Spleen (tissue), 11 donors: Measurements from ENCODE around the gene BTN1A1. TPM values are rescaled to one million over a fixed set of nuclear protein-coding genes. Genes with fewer than 3 reads are reported as not detected.

ENCODE experiments used
- DNase-seq: peaks from one replicate; pipeline ENCODE4 v3.0.0-alpha.2; 2020
- H3K27ac ChIP-seq, 8 donors: fragments of 200-600 bp; sonication (generic) in 7 of 8; 1 replicate in 4 of 8; 2 replicates in 4 of 8; pipeline versions ENCODE4 v1.5.0 to v1.8.0; 2016 to 2021; ENCODE audit warnings: inconsistent platforms in 4 of 8, mild to moderate bottlenecking in 4 of 8, moderate library complexity in 1 of 8
- H3K27me3 ChIP-seq, 7 donors: fragments of 200-600 bp; sonication (generic) in 6 of 7; replicated peaks in 1 of 7; 1 replicate in 4 of 7; 2 replicates in 3 of 7; pipeline versions ENCODE4 v1.5.0 to v1.8.0; 2016 to 2021; ENCODE audit warnings: inconsistent platforms in 3 of 7, mild to moderate bottlenecking in 1 of 7
- H3K36me3 ChIP-seq, 6 donors: fragments of 200-600 bp; sonication (generic) in 5 of 6; 1 replicate in 4 of 6; 2 replicates in 2 of 6; pipeline versions ENCODE4 v1.5.0 to v1.8.0; 2016 to 2021; ENCODE audit warnings: inconsistent platforms in 2 of 6
- H3K4me1 ChIP-seq, 6 donors: fragments of 200-600 bp; sonication (generic) in 5 of 6; 1 replicate in 3 of 6; 2 replicates in 3 of 6; pipeline versions ENCODE4 v1.5.0 to v1.8.0; 2016 to 2021; ENCODE audit warnings: inconsistent platforms in 3 of 6
- H3K4me3 ChIP-seq, 8 donors: fragments of 200-600 bp; sonication (generic) in 7 of 8; 1 replicate in 4 of 8; 2 replicates in 4 of 8; pipeline versions ENCODE4 v1.5.0 to v1.8.0; 2016 to 2021; ENCODE audit warnings: inconsistent platforms in 4 of 8, mild to moderate bottlenecking in 4 of 8, moderate library complexity in 2 of 8
- H3K9me3 ChIP-seq, 8 donors: fragments of 200-600 bp; sonication (generic) in 7 of 8; 1 replicate in 4 of 8; 2 replicates in 4 of 8; pipeline versions ENCODE4 v1.5.0 to v1.8.0; 2016 to 2021; ENCODE audit warnings: inconsistent platforms in 4 of 8
- POLR2A ChIP-seq, 3 donors: fragments of 450-650 bp; IDR thresholded peaks; one replicate each; pipeline ENCODE4 v1.5.1; 2017; ENCODE audit warnings: antibody characterized with exemption in 3 of 3, mild to moderate bottlenecking in 1 of 3
- POLR2AphosphoS5 ChIP-seq, 3 donors: sonication (generic); formaldehyde crosslinking; IDR thresholded peaks; one replicate each; pipeline ENCODE4 v1.5.1; 2017; ENCODE audit warnings: antibody characterized with exemption in 3 of 3
- WGBS, 5 donors: extraction: QIAGEN DNeasy Blood & Tissue Kit in 3 of 5; methylation state at CpG; one replicate each; pipeline versions ENCODE4 v1.1.5 to v1.1.7; 2013 to 2018; 5-methylcytosine and 5-hydroxymethylcytosine counted together
- intact Hi-C: fragments of 100-400 bp; cut with DNase I; formaldehyde crosslinking; loops from one replicate; pipeline ENCODE4 v1.15.0; 2023; ENCODE audit warnings: low total_unique reads
- polyA plus RNA-seq, 3 donors: library from polyadenylated mRNA; stranded (reverse); fragments of 200-250 nt; gene quantifications; one replicate each; pipeline ENCODE4 v1.2.1, GENCODE V29; 2013
- total RNA-seq, 7 donors: library from RNA; depleted of rRNA in 3 of 7; stranded (reverse); fragments of >200 nt in 3 of 7; fragmentation: NEBNext Ultra II Directional in 4 of 7; extraction: Animal tissue kit (Norgen Biotek cat#: 25700) in 4 of 7; gene quantifications; one replicate each; pipeline versions ENCODE4 v1.1.0 to v1.2.1, GENCODE V29; 2016 to 2021
- TF ChIP-seq, protein P1 (sequence below), 11 experiments: fragments of 200-600 bp in 7 of 11; fragments of 450-650 bp in 4 of 11; sonication (generic) in 4 of 11; IDR thresholded peaks in 8 of 11; conservative IDR thresholded peaks in 3 of 11; 1 replicate in 7 of 11; 2 replicates in 4 of 11; pipeline versions ENCODE4 v1.4.0 to v1.8.0; 2016 to 2021; ENCODE audit warnings: antibody characterized with exemption in 11 of 11, inconsistent platforms in 4 of 11, mild to moderate bottlenecking in 1 of 11
- donor health status: healthy with polysubstance abuse.
- donor health status: DM: no; HTN: no; CAD: no; lungs with moderate emphysema.
- donor health status: DM: no; HTN: no; CAD: no.
- donor health status: Bipolar disorder and iron deficiency.
- donor health status: healthy.
- donor health status: DM: no; HTN: no; CAD: no.
- donor health status: DM: yes; HTN: yes; CAD: no.

BTN1A1 gene
- total and polyA plus RNA-seq, 10 donors: 0.23 to 1.1 (median 0.35) TPM

DNA sequence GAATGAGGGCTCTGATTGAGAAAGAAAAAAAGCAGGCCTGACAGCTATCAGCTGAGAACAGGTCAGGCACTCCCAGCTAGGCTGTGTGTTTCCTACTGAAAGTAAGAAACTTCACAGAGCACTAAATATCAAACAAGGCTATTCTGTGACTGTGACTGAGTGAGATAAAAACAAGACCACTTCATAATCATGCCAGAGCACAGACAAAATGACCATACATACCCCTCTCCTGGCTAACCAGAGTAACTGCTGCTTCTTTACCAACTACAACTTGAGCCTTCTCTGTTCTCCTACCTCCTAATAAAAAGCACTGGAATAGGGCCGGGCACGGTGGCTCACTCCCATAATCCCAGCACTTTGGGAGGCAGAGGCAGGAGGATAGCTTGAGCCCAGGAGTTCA lies 6.8 kb upstream of the BTN1A1 start:
- Histone ChIP-seq H3K27ac (no peak overlapping the region), H3K9me3 (no peaks in the 10 kb centered on the region), H3K4me1 (no peaks in the 10 kb centered on the region), H3K36me3 (no peaks in the 10 kb centered on the region), H3K27me3 (no peaks in the 10 kb centered on the region), H3K4me3 (no peak overlapping the region)
- no peak for DNase-seq
- 64 to 82% (median 77%) methylated on average over 2 of the region's 2 CpGs for WGBS, 5 donors
- no peak for TF ChIP-seq POLR2A (IDR thresholded peaks at IDR 0.05)
- TF ChIP-seq, protein P1, sequence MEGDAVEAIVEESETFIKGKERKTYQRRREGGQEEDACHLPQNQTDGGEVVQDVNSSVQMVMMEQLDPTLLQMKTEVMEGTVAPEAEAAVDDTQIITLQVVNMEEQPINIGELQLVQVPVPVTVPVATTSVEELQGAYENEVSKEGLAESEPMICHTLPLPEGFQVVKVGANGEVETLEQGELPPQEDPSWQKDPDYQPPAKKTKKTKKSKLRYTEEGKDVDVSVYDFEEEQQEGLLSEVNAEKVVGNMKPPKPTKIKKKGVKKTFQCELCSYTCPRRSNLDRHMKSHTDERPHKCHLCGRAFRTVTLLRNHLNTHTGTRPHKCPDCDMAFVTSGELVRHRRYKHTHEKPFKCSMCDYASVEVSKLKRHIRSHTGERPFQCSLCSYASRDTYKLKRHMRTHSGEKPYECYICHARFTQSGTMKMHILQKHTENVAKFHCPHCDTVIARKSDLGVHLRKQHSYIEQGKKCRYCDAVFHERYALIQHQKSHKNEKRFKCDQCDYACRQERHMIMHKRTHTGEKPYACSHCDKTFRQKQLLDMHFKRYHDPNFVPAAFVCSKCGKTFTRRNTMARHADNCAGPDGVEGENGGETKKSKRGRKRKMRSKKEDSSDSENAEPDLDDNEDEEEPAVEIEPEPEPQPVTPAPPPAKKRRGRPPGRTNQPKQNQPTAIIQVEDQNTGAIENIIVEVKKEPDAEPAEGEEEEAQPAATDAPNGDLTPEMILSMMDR (IDR thresholded peaks at IDR 0.05 in 8 of 11, conservative IDR thresholded peaks at IDR 0.05 in 3 of 11): peak in 3 of 11 experiments; percentile 23 to 47 (median 31)
- intact Hi-C loops: no loop called here

DNA sequence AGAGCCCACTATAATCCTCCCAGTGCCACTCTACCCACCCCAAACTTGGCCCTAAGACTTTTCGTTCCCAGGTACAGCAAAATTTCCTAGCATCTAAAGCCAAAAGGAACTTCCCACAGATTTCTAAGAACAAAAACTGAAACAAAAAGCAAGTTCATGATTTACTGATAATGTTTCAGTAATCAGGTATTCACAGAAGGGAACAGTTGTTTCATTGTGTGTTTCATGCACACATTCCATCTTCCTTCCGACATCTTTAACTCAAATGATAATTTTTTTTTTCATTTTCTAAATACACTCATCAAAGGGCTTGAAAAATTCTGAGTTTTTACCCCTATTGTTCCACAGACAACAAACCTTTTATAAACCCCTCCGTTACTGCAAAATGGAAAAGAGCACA lies 6.0 kb upstream of the BTN1A1 start:
- DNase-seq: no peak
- WGBS, 5 donors: 84 to 94% (median 88%) methylated on average over 3 of the region's 3 CpGs
- Histone ChIP-seq H3K9me3 (no peaks in the 10 kb centered on the region), H3K4me3 (no peak overlapping the region), H3K27ac (no peak overlapping the region), H3K36me3 (no peaks in the 10 kb centered on the region), H3K27me3 (no peaks in the 10 kb centered on the region), H3K4me1 (no peaks in the 10 kb centered on the region)
- intact Hi-C loops: no loop called here
- TF ChIP-seq POLR2A (IDR thresholded peaks at IDR 0.05) (no peak), POLR2AphosphoS5 (IDR thresholded peaks at IDR 0.05) (no peak)
- TF ChIP-seq, protein P1 (IDR thresholded peaks at IDR 0.05 in 8 of 11, conservative IDR thresholded peaks at IDR 0.05 in 3 of 11): no peak

DNA sequence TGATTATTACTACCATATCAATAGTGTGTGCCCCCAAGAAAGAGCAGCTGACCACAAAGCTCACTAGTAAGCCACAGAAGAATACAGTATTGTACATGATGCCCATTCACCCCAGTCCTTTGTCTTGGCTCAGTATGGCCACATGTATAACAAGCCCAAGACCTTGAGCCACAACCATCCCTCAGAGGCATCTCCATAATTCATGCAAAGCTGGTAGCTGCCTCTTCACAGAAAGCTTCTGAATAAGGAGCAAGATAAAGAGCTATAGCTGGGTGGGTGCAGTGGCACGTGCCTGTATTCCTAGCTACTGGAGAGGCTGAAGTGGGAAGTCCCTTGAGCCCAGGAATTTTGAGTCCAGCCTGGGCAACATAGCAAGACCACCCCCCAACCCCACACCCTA lies 4.8 kb upstream of the BTN1A1 start:
- intact Hi-C loops: no loop called here
- no peak overlapping the region for H3K4me3 ChIP-seq
- H3K4me1 ChIP-seq: no peaks in the 10 kb centered on the region
- no peak for DNase-seq
- no peaks in the 10 kb centered on the region for H3K36me3 ChIP-seq
- no peak overlapping the region for H3K27ac ChIP-seq
- no peaks in the 10 kb centered on the region for H3K27me3 ChIP-seq
- TF ChIP-seq, protein P1 (IDR thresholded peaks at IDR 0.05 in 8 of 11, conservative IDR thresholded peaks at IDR 0.05 in 3 of 11): no peak
- TF ChIP-seq POLR2A (IDR thresholded peaks at IDR 0.05) (no peak), POLR2AphosphoS5 (IDR thresholded peaks at IDR 0.05) (no peak)
- WGBS, 5 donors: 58 to 92% (median 77%) methylated on average over 1 of the region's 1 CpG
- no peaks in the 10 kb centered on the region for H3K9me3 ChIP-seq

DNA sequence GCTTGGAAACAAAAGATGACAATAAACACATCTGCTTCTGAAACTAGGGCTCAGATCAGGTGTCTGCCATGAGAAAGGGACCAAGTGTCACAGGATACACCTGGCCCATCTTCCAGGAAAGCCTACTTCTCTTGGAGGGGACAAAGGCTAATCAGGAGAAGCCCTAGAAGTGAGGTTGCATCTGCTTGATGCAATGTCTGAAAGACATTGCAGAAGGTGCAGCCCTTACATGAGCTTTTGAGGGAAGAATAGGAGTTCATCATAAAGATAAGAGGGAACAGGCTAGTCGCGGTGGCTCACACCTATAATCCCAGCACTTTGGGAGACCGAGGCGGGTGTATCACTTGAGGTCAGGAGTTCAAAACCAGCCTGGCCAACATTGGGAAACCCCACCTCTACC lies 2.5 kb upstream of the BTN1A1 start:
- TF ChIP-seq POLR2A (IDR thresholded peaks at IDR 0.05): no peak
- TF ChIP-seq POLR2AphosphoS5 (IDR thresholded peaks at IDR 0.05): no peak
- TF ChIP-seq, protein P1 (IDR thresholded peaks at IDR 0.05 in 8 of 11, conservative IDR thresholded peaks at IDR 0.05 in 3 of 11): no peak
- WGBS, 5 donors: 80 to 97% (median 87%) methylated on average over 4 of the region's 4 CpGs
- no peak overlapping the region for H3K27ac ChIP-seq
- H3K4me1 ChIP-seq: peaks cover 8 to 17% (median 12%) of the 10 kb centered on the region in 6 donors
- no peak overlapping the region for H3K4me3 ChIP-seq
- H3K36me3 ChIP-seq: no peaks in the 10 kb centered on the region
- H3K9me3 ChIP-seq: no peaks in the 10 kb centered on the region
- intact Hi-C loops: no loop called here
- DNase-seq: no peak
- peaks cover 0 to 23% (median 11%) of the 10 kb centered on the region in 7 donors for H3K27me3 ChIP-seq
